H9 (cell line): ENCODE measurements around the gene XXYLT1. TPM values are rescaled to one million over a fixed set of nuclear protein-coding genes. Genes with fewer than 3 reads are reported as not detected.

Source experiments
- DNase-seq: peaks from one replicate; pipeline ENCODE4 v3.0.0-alpha.2; 2017
- H2AFZ ChIP-seq: one replicate; pipeline ENCODE4 v1.6.1; 2013; ENCODE audit warnings: mild to moderate bottlenecking, low read length, control low read depth, moderate library complexity
- H2AK5ac ChIP-seq: 2 replicates; pipeline ENCODE4 v1.6.1; 2013; ENCODE audit warnings: low read length, control low read depth, mixed read lengths; ENCODE audit not compliant: insufficient read length
- H2BK120ac ChIP-seq: one replicate; pipeline ENCODE4 v1.6.1; 2013; ENCODE audit warnings: low read depth, mild to moderate bottlenecking, low read length, control low read depth, inconsistent platforms; ENCODE audit not compliant: poor library complexity, severe bottlenecking
- H2BK12ac ChIP-seq: 2 replicates; pipeline ENCODE4 v1.6.1; 2013; ENCODE audit warnings: low read length, control low read depth, mixed read lengths, low read depth; ENCODE audit not compliant: insufficient read length
- H2BK15ac ChIP-seq: 2 replicates; pipeline ENCODE4 v1.6.1; 2013; ENCODE audit warnings: low read depth, low read length, control low read depth
- H2BK20ac ChIP-seq: one replicate; pipeline ENCODE4 v1.6.1; 2013; ENCODE audit warnings: low read depth, mild to moderate bottlenecking, low read length, control low read depth, inconsistent platforms; ENCODE audit not compliant: poor library complexity, severe bottlenecking
- H2BK5ac ChIP-seq: 2 replicates; pipeline ENCODE4 v1.6.1; 2013; ENCODE audit warnings: low read length, control low read depth, mixed read lengths; ENCODE audit not compliant: insufficient read length
- H3K14ac ChIP-seq: 2 replicates; pipeline ENCODE4 v1.6.1; 2013; ENCODE audit warnings: low read length, control low read depth; ENCODE audit not compliant: insufficient read depth
- H3K18ac ChIP-seq: 2 replicates; pipeline ENCODE4 v1.6.1; 2013; ENCODE audit warnings: low read depth, mild to moderate bottlenecking, mixed read lengths, low read length, control low read depth; ENCODE audit not compliant: insufficient read length
- H3K23ac ChIP-seq: 2 replicates; pipeline ENCODE4 v1.6.1; 2013; ENCODE audit warnings: low read length, control low read depth, mixed read lengths, low read depth; ENCODE audit not compliant: insufficient read length
- H3K23me2 ChIP-seq: 2 replicates; pipeline ENCODE4 v1.6.1; 2013; ENCODE audit warnings: low read depth, mild to moderate bottlenecking, mixed read lengths, low read length, control low read depth; ENCODE audit not compliant: insufficient read length, poor library complexity, severe bottlenecking
- H3K27ac ChIP-seq: 2 replicates; pipeline ENCODE4 v1.5.1; 2013; ENCODE audit warnings: low read length, control low read depth, mixed read lengths, low read depth; ENCODE audit not compliant: insufficient read length
- H3K27me3 ChIP-seq: 2 replicates; pipeline ENCODE4 v1.6.1; 2013; ENCODE audit warnings: low read length, control low read depth, inconsistent platforms; ENCODE audit not compliant: insufficient read depth
- H3K4ac ChIP-seq: 2 replicates; pipeline ENCODE4 v1.6.1; 2013; ENCODE audit warnings: low read depth, mild to moderate bottlenecking, control low read depth, inconsistent platforms, low read length, moderate library complexity
- H3K4me1 ChIP-seq: 2 replicates; pipeline ENCODE4 v1.6.1; 2013; ENCODE audit warnings: low read length, control low read depth, inconsistent platforms; ENCODE audit not compliant: insufficient read depth
- H3K4me2 ChIP-seq: 2 replicates; pipeline ENCODE4 v1.6.1; 2013; ENCODE audit warnings: low read length, control low read depth, mixed read lengths; ENCODE audit not compliant: insufficient read length, insufficient read depth
- H3K56ac ChIP-seq: 2 replicates; pipeline ENCODE4 v1.6.1; 2013; ENCODE audit warnings: low read depth, mild to moderate bottlenecking, mixed read lengths, low read length, control low read depth; ENCODE audit not compliant: insufficient read length
- H3K79me1 ChIP-seq: 2 replicates; pipeline ENCODE4 v1.6.1; 2013; ENCODE audit warnings: low read depth, mild to moderate bottlenecking, moderate library complexity, low read length, control low read depth, inconsistent platforms; ENCODE audit not compliant: insufficient read depth, poor library complexity, severe bottlenecking
- H3K79me2 ChIP-seq: 2 replicates; pipeline ENCODE4 v1.6.1; 2013; ENCODE audit warnings: low read length, control low read depth, inconsistent platforms; ENCODE audit not compliant: insufficient read depth
- H3K9ac ChIP-seq: 2 replicates; pipeline ENCODE4 v1.6.1; 2013; ENCODE audit warnings: low read length, control low read depth, mixed read lengths; ENCODE audit not compliant: insufficient read length; ENCODE audit errors: extremely low read depth
- H3K9me3 ChIP-seq: one replicate; pipeline ENCODE4 v1.6.1; 2013; ENCODE audit warnings: low read depth, low read length, inconsistent platforms; ENCODE audit not compliant: control insufficient read depth
- H3T11ph ChIP-seq: one replicate; pipeline ENCODE4 v1.6.1; 2013; ENCODE audit warnings: mild to moderate bottlenecking, low read length, control low read depth, inconsistent platforms
- H4K20me1 ChIP-seq: one replicate; pipeline ENCODE4 v1.6.1; 2013; ENCODE audit not compliant: control insufficient read depth, insufficient read length, insufficient read depth
- H4K5ac ChIP-seq: 2 replicates; pipeline ENCODE4 v1.6.1; 2013; ENCODE audit warnings: low read depth, mild to moderate bottlenecking, mixed read lengths, low read length, control low read depth; ENCODE audit not compliant: insufficient read length
- H4K8ac ChIP-seq: replicated peaks from 2 replicates; pipeline ENCODE4 v1.6.1; 2013; ENCODE audit warnings: low read length, control low read depth, mixed read lengths, low read depth; ENCODE audit not compliant: insufficient read length
- H4K91ac ChIP-seq: 2 replicates; pipeline ENCODE4 v1.6.1; 2013; ENCODE audit warnings: low read depth, mild to moderate bottlenecking, moderate library complexity, mixed read lengths, low read length, control low read depth; ENCODE audit not compliant: insufficient read length
- H3K27ac Mint-ChIP-seq, 3 experiments: 2 replicates in 2 of 3; 3 replicates in 1 of 3; pipeline ENCODE4 v1.8.0; 2020 to 2021; ENCODE audit warnings: mixed read lengths in 3 of 3, mild to moderate bottlenecking in 1 of 3, moderate library complexity in 1 of 3
- H3K27me3 Mint-ChIP-seq: 2 replicates; pipeline ENCODE4 v1.8.0; 2021; ENCODE audit warnings: low read depth, mild to moderate bottlenecking, moderate library complexity, mixed read lengths
- H3K36me3 Mint-ChIP-seq, 3 experiments: 2 replicates in 2 of 3; 3 replicates in 1 of 3; pipeline ENCODE4 v1.8.0; 2020 to 2021; ENCODE audit warnings: low read depth in 3 of 3, mixed read lengths in 3 of 3; ENCODE audit not compliant: insufficient read depth in 1 of 3
- H3K4me1 Mint-ChIP-seq, 2 experiments: 2 replicates each; pipeline ENCODE4 v1.8.0; 2020; ENCODE audit warnings: mixed read lengths in 2 of 2
- H3K4me3 Mint-ChIP-seq, 2 experiments: 2 replicates in 1 of 2; 3 replicates in 1 of 2; pipeline ENCODE4 v1.8.0; 2020 to 2021; ENCODE audit warnings: mild to moderate bottlenecking in 2 of 2, mixed read lengths in 2 of 2, moderate library complexity in 1 of 2
- H3K9me3 Mint-ChIP-seq, 2 experiments: 2 replicates in 1 of 2; 3 replicates in 1 of 2; pipeline ENCODE4 v1.8.0; 2020; ENCODE audit warnings: mild to moderate bottlenecking in 2 of 2, mixed read lengths in 2 of 2, moderate library complexity in 1 of 2
- WGBS: extraction: QIAGEN DNeasy Blood & Tissue Kit; methylation state at CpG from one replicate; pipeline ENCODE4 v1.1.7; 2013; ENCODE audit warnings: missing lambda C conversion rate, low lambda C conversion rate, mixed read lengths; ENCODE audit not compliant: insufficient read length; ENCODE audit errors: extremely low coverage; 5-methylcytosine and 5-hydroxymethylcytosine counted together
- total RNA-seq: library from RNA; stranded (reverse); gene quantifications from 2 replicates; pipeline ENCODE4 v1.2.1, GENCODE V29; 2021
- TF ChIP-seq, protein P1 (sequence below): fragments of 200-600 bp; sonication (generic); conservative IDR thresholded peaks from 3 replicates; pipeline ENCODE4 v1.8.0; 2021; ENCODE audit warnings: antibody characterized with exemption, mild to moderate bottlenecking

XXYLT1 gene
- total RNA-seq, 1 experiment from 2014 or later: 22.7 TPM

GRCh38 chr3:195062866-195063540 is 208.0 kb downstream of the XXYLT1 start:
- TF ChIP-seq, protein P1, sequence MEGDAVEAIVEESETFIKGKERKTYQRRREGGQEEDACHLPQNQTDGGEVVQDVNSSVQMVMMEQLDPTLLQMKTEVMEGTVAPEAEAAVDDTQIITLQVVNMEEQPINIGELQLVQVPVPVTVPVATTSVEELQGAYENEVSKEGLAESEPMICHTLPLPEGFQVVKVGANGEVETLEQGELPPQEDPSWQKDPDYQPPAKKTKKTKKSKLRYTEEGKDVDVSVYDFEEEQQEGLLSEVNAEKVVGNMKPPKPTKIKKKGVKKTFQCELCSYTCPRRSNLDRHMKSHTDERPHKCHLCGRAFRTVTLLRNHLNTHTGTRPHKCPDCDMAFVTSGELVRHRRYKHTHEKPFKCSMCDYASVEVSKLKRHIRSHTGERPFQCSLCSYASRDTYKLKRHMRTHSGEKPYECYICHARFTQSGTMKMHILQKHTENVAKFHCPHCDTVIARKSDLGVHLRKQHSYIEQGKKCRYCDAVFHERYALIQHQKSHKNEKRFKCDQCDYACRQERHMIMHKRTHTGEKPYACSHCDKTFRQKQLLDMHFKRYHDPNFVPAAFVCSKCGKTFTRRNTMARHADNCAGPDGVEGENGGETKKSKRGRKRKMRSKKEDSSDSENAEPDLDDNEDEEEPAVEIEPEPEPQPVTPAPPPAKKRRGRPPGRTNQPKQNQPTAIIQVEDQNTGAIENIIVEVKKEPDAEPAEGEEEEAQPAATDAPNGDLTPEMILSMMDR: no peak
- H4K5ac ChIP-seq: no peak overlapping the region
- no peak overlapping the region for H4K8ac ChIP-seq
- no peak overlapping the region for H3K14ac ChIP-seq
- H3K4me1 Mint-ChIP-seq: peaks cover 7 to 25% of the 10 kb centered on the region in 2 experiments
- no peak overlapping the region for H4K91ac ChIP-seq
- H3K9me3 Mint-ChIP-seq: peaks cover 6 to 18% of the 10 kb centered on the region in 2 experiments; a peak in 3 of 5 replicates
- no peak overlapping the region for H2AFZ ChIP-seq
- no CpG with 5 or more reads among the region's 20 CpGs for WGBS
- no peak overlapping the region for H2BK20ac ChIP-seq
- H2AK5ac ChIP-seq: no peak overlapping the region
- H3K23ac ChIP-seq: no peak overlapping the region
- no peaks in the 10 kb centered on the region for H3K4me1 ChIP-seq
- H3K79me1 ChIP-seq: no peaks in the 10 kb centered on the region
- H2BK12ac ChIP-seq: no peak overlapping the region
- no peak for DNase-seq
- H3K9ac ChIP-seq: no peak overlapping the region
- H3K23me2 ChIP-seq: peaks cover 3% of the 10 kb centered on the region
- H3K79me2 ChIP-seq: peaks cover 2% of the 10 kb centered on the region; the same call in 1 of the 2 replicates
- no peak overlapping the region for H2BK15ac ChIP-seq
- H3K18ac ChIP-seq: no peak overlapping the region
- no peak overlapping the region; a peak in 1 of 5 replicates for H3K4me3 Mint-ChIP-seq
- no peak overlapping the region for H3K56ac ChIP-seq
- H4K20me1 ChIP-seq: no peaks in the 10 kb centered on the region
- no peak overlapping the region for H2BK5ac ChIP-seq
- peak overlapping the region in 1 of 3 experiments; percentile 83; a peak in 3 of 7 replicates for H3K27ac Mint-ChIP-seq
- H3K4me2 ChIP-seq: no peak overlapping the region
- H3T11ph ChIP-seq: no peak overlapping the region
- H3K9me3 ChIP-seq: no peaks in the 10 kb centered on the region
- no peaks in the 10 kb centered on the region; the same call in none of the 2 replicates for H3K27me3 Mint-ChIP-seq
- H3K27ac ChIP-seq: no peak overlapping the region
- H2BK120ac ChIP-seq: no peak overlapping the region
- no peak overlapping the region for H3K4ac ChIP-seq
- no peaks in the 10 kb centered on the region for H3K27me3 ChIP-seq
- peaks cover 16 to 31% (median 17%) of the 10 kb centered on the region in 3 experiments for H3K36me3 Mint-ChIP-seq
